ENCODE data around the gene UBAC1.

GRCh38 chr9:135997090-135998015 is 36.2 kb upstream of the UBAC1 start:
- TF ChIP-seq CTCF (IDR thresholded peaks at IDR 0.05): no peak
- TF ChIP-seq SMC3 (IDR thresholded peaks at IDR 0.05; ENCODE audit: low read depth, low read length): no peak
- no peak for TF ChIP-seq USF2 (IDR thresholded peaks at IDR 0.05; ENCODE audit: borderline replicate concordance, low read depth, low read length)
- no peak for TF ChIP-seq RAD21 (IDR thresholded peaks at IDR 0.05; ENCODE audit: low read length)
- TF ChIP-seq EZH2phosphoT487 (IDR thresholded peaks at IDR 0.05; ENCODE audit: borderline replicate concordance, low read depth): no peak
- no peak for TF ChIP-seq CHD2 (IDR thresholded peaks at IDR 0.05; ENCODE audit: low read length, partially characterized antibody)
- TF ChIP-seq NFIC (IDR thresholded peaks at IDR 0.05; ENCODE audit: borderline replicate concordance): no peak
- no peak for TF ChIP-seq GABPA (IDR thresholded peaks at IDR 0.05; ENCODE audit: low read depth)
- no peak for TF ChIP-seq GATA2 (CRISPR knock-in tag; IDR thresholded peaks at IDR 0.05)
- TF ChIP-seq MXI1 (IDR thresholded peaks at IDR 0.05; ENCODE audit: low read depth, low read length): no peak
- TF ChIP-seq TEAD4 (IDR thresholded peaks at IDR 0.05; ENCODE audit: borderline replicate concordance, insufficient read depth): no peak

Data from SK-N-SH (cell line).